NCI-H146 treated with DMSO at 0.1 percent for 48 hours (cell line): Measurements from ENCODE around the gene PREB.
A peak's percentile ranks its signal among the peaks of the same experiment; 100 is the strongest.
"Not testable (repeated sequence)": the region's sequence is repeated elsewhere in the genome, so short reads cannot be mapped to it uniquely, and the experiment has no call there.

Experiments
- DNase-seq: peaks from one replicate; lab custom pipeline; 2025; ENCODE audit not compliant: unreplicated experiment; lab: John Stamatoyannopoulos, UW

The PREB gene

DNA sequence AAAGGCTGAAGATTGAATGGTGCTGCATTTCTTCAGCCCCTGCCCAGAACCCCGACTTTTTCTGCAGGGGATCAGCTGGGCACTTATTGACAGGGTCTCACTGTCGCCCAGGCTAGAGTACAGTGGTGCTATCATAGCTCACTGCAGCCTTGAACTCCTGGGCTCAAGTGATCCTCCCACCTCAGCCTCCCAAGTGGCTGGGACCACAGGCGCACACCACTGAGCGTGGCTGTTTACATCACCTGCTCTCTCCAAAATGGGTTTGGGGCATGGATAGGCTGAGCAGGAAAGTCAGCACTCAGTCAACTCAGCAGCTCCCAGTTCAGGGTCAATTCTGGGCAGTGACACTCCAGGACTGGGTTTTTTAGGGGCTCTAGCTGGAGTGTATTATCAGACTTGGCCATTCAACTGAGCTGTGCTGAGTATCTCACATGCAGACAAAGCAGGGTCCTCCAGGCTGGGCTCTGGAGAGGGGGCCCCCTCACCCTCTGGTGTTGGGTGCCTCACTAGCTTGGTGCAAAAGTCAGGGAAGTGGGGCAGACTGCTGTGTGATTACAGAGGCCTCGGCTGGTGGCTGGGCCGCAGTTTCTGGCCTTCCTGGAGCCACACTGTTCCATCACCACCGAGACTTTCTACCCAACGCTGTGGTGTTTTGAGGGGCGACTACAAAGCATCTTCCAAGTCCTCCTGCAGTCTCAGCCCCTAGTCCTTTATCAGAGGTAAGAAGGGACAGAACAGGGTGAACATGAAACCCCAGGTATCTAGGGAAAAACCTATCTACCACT, 6.4 kb downstream of the PREB start:
- no peak for DNase-seq

GRCh38 chr2:27126252-27126710, 8.2 kb downstream of the PREB start:
- no peak for DNase-seq

- no peak for DNase-seq
Observed at GRCh38 chr2:27125104-27125503, 9.3 kb downstream of the PREB start.

DNA sequence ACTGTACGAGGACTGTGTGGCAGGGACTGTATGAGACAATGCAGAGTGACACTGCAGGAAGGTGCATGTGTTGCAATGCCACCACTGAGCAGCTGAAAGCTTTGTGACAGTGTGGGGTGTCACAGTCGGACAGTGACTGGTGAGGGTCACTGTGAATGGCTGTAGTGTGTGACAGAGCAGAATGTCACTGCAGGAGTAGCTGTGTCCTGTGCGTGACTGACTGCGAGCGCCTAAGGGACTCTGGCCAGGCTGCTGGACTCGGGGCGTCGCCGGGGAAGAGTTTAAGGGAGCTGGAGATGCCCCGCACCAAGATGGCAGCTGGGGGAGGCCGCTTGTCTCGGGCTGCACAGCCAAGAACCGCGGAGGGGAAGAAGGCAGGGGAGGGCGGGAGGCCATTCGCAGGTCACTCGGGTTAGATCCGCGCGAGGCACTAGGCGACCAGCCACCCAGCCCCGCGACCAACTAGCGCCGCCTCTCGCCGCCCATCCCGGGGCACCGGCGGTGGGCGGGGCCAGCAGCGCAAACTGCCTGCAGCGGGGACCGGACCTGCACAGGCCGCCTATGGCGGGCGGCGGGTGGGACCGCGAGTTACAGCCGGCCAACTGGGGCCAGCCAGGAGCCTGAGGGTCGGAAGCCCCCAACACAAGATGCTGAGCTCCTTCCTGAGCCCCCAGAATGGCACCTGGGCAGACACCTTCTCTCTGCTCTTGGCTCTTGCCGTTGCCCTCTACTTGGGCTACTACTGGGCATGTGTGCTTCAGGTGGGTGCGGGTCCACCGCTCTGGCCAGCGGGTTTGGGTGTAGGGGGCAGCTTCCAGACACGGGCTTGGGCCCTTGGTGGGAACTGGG, 10.9 kb downstream of the PREB start, which contains the start of gene ABHD1:
TSS of gene ABHD1 (plus strand) at position 514 of the 849 bp plus-strand sequence. CDS start at position 648, 134 bp downstream.
- DNase-seq = peak; percentile 27

DNA sequence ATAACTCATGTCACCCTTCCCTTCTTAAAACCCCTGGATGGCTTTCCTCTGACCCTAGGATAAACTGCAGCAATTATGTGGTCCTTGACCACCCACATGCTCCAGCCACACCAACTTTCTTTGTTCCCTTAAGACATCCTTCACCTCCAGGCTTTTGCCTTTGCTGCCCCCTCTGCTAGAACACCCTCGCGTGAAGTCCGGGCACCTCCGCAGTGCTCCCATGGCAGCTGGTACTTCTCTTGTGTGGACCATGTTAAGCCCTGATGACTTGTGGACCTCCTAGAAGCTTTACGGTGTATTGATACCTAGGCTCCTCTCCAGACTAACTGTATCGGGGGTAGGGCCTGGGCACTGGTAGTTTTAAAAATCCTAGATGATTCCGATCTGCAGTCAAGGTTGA, 11.6 kb downstream of the PREB start:
- no peak for DNase-seq

DNA sequence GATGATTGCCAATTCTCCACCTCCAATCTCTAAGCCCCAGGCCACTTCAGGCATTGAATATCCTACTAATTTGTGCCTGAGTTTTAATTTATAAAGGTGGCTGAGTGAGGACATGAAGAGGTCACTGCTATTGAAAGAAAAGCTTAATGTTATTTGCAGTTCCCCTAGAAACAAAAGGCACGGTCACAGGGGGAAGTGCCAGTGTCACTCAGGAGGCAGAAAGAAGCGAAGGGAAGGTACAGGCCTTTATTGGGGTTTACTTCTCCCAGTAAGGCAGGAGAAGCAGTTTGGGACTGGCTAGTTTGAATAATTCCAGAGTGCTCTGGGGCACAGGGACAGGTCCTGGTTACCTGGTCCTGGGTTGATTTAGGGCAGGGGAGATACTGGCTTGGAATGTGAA, 12.5 kb downstream of the PREB start:
- DNase-seq = no peak

- DNase-seq = not testable (repeated sequence)
Observed at GRCh38 chr2:27119330-27119670, 15.1 kb downstream of the PREB start.

- DNase-seq = peak; percentile 26
Observed at GRCh38 chr2:27118525-27119329, 15.7 kb downstream of the PREB start, which contains the start of gene CGREF1. TSS of gene CGREF1 (minus strand) at chr2:27119128. CDS start at chr2:27104366, 14,762 bp downstream.

DNA sequence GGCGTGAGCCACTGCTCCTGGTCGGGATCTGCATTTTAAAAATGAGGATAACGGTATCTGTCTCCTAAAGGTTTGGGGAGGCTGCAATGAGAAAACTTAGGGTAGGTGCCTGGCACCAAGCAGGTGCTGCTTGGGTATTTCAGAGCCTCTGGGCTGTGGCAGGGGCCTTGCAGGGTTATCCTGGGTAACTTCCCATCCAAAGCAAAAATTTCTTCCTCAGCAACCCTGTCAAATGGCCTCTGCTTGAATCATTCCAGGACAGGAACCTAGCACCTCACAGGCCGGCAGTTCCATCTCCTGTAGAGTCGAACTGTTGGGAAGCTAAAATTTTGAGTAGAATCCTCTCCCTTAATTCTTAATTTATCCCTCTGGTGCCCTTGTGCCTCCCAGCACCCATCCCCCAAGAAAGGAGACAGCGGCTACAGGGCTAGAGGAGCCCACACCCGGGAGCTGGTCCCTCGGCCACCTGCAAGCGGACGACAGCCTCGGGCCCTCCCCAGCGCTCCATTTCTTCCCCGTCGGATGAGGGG, 16.4 kb downstream of the PREB start:
- no peak for DNase-seq

GRCh38 chr2:27115519-27115918, 18.9 kb downstream of the PREB start:
- DNase-seq = no peak

DNA sequence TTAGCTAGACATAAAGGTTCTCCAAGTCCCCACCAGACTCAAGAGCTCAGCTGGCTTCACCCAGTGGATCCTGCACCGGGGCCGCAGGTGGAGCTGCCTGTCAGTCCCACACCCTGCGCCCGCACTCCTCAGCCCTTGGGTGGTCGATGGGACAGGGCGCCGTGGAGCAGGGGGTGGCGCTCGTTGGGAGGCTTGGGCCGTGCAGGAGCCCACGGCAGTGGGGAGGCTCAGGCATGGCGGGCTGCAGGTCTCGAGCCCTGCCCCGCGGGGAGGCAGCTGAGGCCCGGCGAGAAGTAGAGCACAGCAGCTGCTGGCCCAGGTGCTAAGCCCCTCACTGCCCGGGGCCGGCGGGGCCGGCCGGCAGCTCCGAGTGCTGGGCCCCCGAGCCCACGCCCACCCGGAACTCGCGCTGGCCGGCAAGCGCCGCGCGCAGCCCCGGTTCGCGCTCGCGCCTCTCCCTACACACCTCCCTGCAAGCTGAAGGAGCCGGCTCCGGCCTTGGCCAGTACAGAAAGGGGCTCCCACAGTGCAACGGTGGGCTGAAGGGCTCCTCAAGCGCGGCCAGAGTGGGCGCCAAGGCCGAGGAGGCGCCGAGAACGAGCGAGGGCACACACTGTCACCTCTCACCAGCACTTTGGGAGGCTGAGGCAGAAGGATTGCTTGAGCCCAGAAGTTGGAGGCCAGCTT, 22.9 kb downstream of the PREB start:
- DNase-seq = not testable (repeated sequence)

DNA sequence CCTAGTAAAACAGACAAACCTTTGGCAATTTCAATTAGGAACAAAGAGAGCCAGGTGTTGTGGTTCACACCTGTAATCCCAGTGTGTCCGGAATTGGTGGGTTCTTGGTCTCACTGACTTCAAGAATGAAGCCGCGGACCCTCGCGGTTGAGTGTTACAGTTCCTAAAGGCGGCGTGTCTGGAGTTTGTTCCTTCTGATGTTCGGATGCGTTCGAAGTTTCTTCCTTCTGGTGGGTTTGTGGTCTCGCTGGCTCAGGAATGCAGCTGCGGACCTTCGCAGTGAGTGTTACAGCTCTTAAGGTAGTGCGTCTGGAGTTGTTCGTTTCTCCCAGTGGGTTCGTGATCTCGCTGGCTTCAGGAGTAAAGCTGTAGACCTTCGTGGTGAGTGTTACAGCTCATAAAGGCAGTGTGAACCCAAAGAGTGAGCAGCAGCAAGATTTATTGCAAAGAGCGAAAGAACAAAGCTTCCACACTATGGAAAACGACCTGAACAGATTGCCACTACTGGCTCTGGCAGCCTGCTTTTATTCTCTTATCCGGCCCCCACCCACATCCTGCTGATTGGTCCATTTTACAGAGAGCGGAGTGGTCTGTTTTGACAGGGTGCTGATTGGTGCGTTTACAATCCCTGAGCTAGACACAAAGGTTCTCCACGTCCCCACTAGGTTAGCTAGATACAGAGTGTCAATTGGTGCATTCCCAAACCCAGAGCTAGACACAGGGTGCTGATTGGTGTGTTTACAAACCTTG, 23.7 kb downstream of the PREB start:
- DNase-seq = not testable (repeated sequence)

DNA sequence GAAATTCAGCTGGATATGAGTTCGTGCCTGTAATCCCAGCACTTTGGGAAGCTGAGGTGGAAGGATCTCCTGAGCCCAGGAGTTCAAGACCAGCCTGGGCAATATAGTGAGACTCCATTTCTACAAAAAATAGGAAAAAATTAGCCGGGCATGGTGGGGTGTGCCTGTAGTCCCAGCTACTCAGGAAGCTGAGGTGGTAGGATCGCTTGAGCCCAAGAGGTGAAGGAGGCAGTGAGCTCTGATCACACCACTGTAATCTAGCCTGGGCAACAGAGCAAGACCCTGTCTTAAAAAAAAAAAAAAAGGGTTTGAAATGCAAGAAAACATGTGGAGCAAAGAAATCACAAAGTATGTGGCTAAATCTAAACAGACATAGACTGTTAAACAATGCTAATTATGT, 25.4 kb downstream of the PREB start:
- DNase-seq = no peak

DNA sequence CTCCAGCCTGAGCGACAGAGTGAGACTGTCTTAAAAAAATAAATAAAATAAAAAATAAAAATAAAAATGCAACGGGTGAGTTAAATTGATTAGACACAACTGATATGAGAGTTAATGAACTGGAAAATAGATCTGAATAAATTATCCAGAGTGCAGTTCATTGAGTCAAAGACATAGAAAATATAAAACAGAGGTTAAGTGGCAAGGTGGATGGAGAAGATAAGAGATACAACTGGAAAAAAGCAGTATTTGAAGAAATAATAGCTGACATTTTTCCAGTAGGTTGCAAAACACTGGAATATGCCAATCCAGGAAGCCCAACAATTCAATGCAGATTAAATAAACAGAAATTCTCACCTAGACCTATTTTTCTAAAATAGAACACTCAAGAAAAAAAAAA, 26.2 kb downstream of the PREB start:
- no peak for DNase-seq

DNA sequence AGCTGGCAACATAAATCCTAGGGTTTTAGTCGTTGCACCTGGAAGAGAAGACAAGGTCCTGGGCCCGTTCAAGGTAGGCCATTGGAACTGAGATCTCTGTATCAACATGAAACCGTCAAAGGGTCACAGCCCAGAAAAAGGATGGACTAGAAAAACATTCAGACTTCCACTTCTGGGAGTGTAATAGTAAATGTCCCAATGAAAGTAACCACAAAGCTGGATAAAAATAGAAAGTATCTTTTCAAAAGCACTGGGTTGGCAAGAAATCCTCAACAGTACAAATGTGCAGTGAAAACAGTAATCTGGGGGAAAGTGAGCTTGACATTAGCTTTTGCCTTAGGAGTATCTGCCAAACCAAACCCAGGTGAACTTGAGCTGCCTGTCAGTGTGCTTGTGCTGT, 28.5 kb downstream of the PREB start:
- DNase-seq = no peak

DNA sequence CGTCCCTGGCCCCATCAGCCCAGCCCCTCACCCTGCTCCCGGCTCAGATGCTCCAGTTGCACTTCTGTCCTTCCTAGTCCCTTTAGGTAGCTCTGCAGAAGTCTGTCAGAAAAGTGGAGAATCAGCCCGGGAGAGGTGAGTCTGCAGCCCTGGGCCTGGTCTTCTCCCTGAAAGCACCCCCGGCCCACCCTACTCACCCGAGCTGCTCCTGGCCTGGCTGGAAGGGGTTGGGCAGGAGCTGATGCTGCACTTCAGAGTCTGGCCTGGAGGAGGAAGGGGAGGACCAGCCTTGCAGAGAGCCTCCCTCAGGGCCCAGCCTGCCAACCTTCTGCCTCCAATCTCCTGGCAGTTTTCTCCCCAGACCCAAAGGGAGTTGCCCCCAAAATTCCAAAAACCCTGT, 32.1 kb downstream of the PREB start:
- no peak for DNase-seq

- no peak for DNase-seq
Observed at GRCh38 chr2:27100036-27100435, 34.4 kb downstream of the PREB start.

GRCh38 chr2:27099334-27099955, 35.0 kb downstream of the PREB start:
- no peak for DNase-seq

DNA sequence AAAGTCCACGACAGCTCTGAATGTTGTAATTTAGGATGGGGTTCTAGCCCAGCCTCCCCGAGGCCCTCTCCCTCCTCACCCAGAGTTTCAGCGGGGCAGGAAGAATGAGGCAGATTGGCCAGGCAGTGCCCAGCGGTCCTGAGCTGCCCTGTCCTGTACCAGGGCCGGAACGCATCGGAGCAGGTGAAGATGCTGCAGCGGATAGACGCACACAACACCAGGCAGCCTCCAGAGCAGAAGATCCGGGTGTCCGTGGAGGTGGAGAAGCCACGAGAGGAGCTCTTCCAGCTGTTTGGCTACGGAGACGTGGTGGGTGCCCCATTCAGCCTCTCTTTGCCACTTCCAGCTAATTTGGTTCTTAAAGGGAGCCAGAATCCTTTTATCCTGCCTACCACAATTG, 37.1 kb downstream of the PREB start:
- no peak for DNase-seq
